Adrenal gland (tissue), 12 donors: ENCODE data around the gene RPRD1B. TPM values are rescaled to one million over a fixed set of nuclear protein-coding genes. Genes with fewer than 3 reads are reported as not detected.
A peak's percentile ranks its signal among the peaks of the same experiment; 100 is the strongest.

Experiments
- DNase-seq, 7 donors: peaks; one replicate each; pipeline ENCODE4 v3.0.0-alpha.2; 2019 to 2020
- H3K27ac ChIP-seq, 5 donors: fragments of 200-600 bp; sonication (generic) in 4 of 5; 1 replicate in 3 of 5; 2 replicates in 2 of 5; pipeline versions ENCODE4 v1.5.1 to v1.8.0; 2016 to 2020; ENCODE audit warnings: mild to moderate bottlenecking in 1 of 5
- H3K27me3 ChIP-seq: fragments of 200-600 bp; 2 replicates; pipeline ENCODE4 v1.8.0; 2021
- H3K36me3 ChIP-seq, 2 donors: fragments of 200-600 bp; replicated peaks in 1 of 2; 1 replicate in 1 of 2; 2 replicates in 1 of 2; pipeline versions ENCODE4 v1.5.1 to v1.8.0; 2018 to 2022
- H3K4me1 ChIP-seq, 2 donors: fragments of 200-600 bp; replicated peaks in 1 of 2; 1 replicate in 1 of 2; 2 replicates in 1 of 2; pipeline versions ENCODE4 v1.5.1 to v1.8.0; 2018 to 2021
- H3K4me3 ChIP-seq, 4 donors: fragments of 200-600 bp; sonication (generic) in 3 of 4; one replicate each; pipeline ENCODE4 v1.5.1; 2016 to 2018
- H3K9me3 ChIP-seq, 3 donors: fragments of 200-600 bp; sonication (generic) in 1 of 3; replicated peaks in 1 of 3; 1 replicate in 2 of 3; 2 replicates in 1 of 3; pipeline versions ENCODE4 v1.5.1 to v1.8.0; 2016 to 2021
- CTCF ChIP-seq, 6 experiments: fragments of 450-650 bp in 4 of 6; fragments of 200-600 bp in 2 of 6; sonication (generic) in 1 of 6; IDR thresholded peaks; 1 replicate in 5 of 6; 2 replicates in 1 of 6; pipeline versions ENCODE4 v1.5.1 to v1.8.0; 2016 to 2021; ENCODE audit warnings: antibody characterized with exemption in 6 of 6, mild to moderate bottlenecking in 2 of 6, moderate library complexity in 1 of 6
- POLR2A ChIP-seq, 2 donors: fragments of 450-650 bp; IDR thresholded peaks; one replicate each; pipeline ENCODE4 v1.6.1; 2017; ENCODE audit warnings: antibody characterized with exemption in 2 of 2, mild to moderate bottlenecking in 2 of 2, moderate library complexity in 1 of 2
- WGBS, 4 donors: extraction: QIAGEN DNeasy Blood & Tissue Kit in 2 of 4; methylation state at CpG; one replicate each; pipeline versions ENCODE4 v1.1.5 to v1.1.7; 2013 to 2017; 5-methylcytosine and 5-hydroxymethylcytosine counted together
- intact Hi-C, 2 donors: fragments of 100-400 bp; cut with DNase I; formaldehyde crosslinking; loops; one replicate each; pipeline versions ENCODE4 v1.14.1 to v1.15.0; 2022 to 2023
- polyA plus RNA-seq, 3 donors: library from polyadenylated mRNA; stranded (reverse); fragments of 200-250 nt in 2 of 3; fragments of 350-450 nt in 1 of 3; fragmentation: Illumina TruSeq in 1 of 3; extraction: RNeasy Lipid Tissue Mini Kit (QIAGEN cat#74804) in 1 of 3; gene quantifications; one replicate each; pipeline ENCODE4 v1.2.3, GENCODE V29; 2013 to 2014
- total RNA-seq, 9 donors: library from RNA; depleted of rRNA in 4 of 9; stranded (reverse); fragments of >200 nt in 4 of 9; fragments of 120-200 nt in 1 of 9; fragmentation: NEBNext Ultra II Directional in 1 of 9; extraction: Animal tissue kit (Norgen Biotek cat#: 25700) in 1 of 9; gene quantifications; one replicate each; pipeline versions ENCODE4 v1.1.0 to v1.2.4, GENCODE V29; 2013 to 2023
- donor health status: healthy with polysubstance abuse.
- donor health status: Bipolar disorder and iron deficiency.
- donor health status: DM: yes; HTN: yes; CAD: no.
- donor health status: DM: no; HTN: no; CAD: no.
- donor health status: DM: no; HTN: no; CAD: no.
- donor health status: DM: yes; HTN: yes; CAD: no.

The RPRD1B gene
- total and polyA plus RNA-seq, 12 donors: 5.9 to 36.4 (median 27.1) TPM

GRCh38 chr20:38032585-38033329 lies 789 bp upstream of the RPRD1B start:
- TF ChIP-seq POLR2A (IDR thresholded peaks at IDR 0.05) (no peak), CTCF (IDR thresholded peaks at IDR 0.05) (no peak)
- Histone ChIP-seq H3K4me3 (peak overlapping the region; percentile 19 to 98 (median 59)), H3K36me3 (no peaks in the 10 kb centered on the region), H3K4me1 (peaks cover 32 to 54% of the 10 kb centered on the region in 2 donors), H3K27ac (peak overlapping the region; percentile 84 to 98 (median 96)), H3K9me3 (no peaks in the 10 kb centered on the region), H3K27me3 (no peaks in the 10 kb centered on the region)
- intact Hi-C loops: loop anchor here in 1 of 2 donors (10.0 kb wide), 1 partner anchor 338 kb away; the partner anchor contains the start of gene CTNNBL1
- peak in 2 of 7 donors; percentile 62 to 63 for DNase-seq
- WGBS, 4 donors: 23 to 26% (median 25%) methylated on average over 25 to 28 of the region's 28 CpGs

GRCh38 chr20:38034108-38034649 lies 633 bp downstream of the RPRD1B start:
- Histone ChIP-seq H3K4me3 (peak overlapping the region; percentile 19 to 98 (median 59)), H3K27ac (peak overlapping the region; percentile 84 to 98 (median 96)), H3K4me1 (peaks cover 32 to 63% of the 10 kb centered on the region in 2 donors), H3K9me3 (no peaks in the 10 kb centered on the region), H3K27me3 (no peaks in the 10 kb centered on the region), H3K36me3 (no peaks in the 10 kb centered on the region)
- intact Hi-C loops: loop anchor here in 1 of 2 donors (10.0 kb wide), 1 partner anchor 339 kb away; the partner anchor contains the start of gene CTNNBL1
- no peak for DNase-seq
- WGBS, 4 donors: 8 to 16% (median 9%) methylated on average over 10 to 14 of the region's 14 CpGs
- TF ChIP-seq POLR2A (IDR thresholded peaks at IDR 0.05) (no peak), CTCF (IDR thresholded peaks at IDR 0.05) (no peak)

- no peak for TF ChIP-seq CTCF (IDR thresholded peaks at IDR 0.05)
- no peak for TF ChIP-seq POLR2A (IDR thresholded peaks at IDR 0.05)
- Histone ChIP-seq H3K4me1 (peaks cover 32 to 63% of the 10 kb centered on the region in 2 donors), H3K4me3 (peak overlapping the region in 2 of 4 donors; percentile 70 to 98), H3K36me3 (no peaks in the 10 kb centered on the region), H3K9me3 (no peaks in the 10 kb centered on the region), H3K27me3 (no peaks in the 10 kb centered on the region), H3K27ac (no peak overlapping the region)
- no peak for DNase-seq
- WGBS, 4 donors: 74 to 79% (median 76%) methylated on average over 6 of the region's 6 CpGs
- intact Hi-C loops: loop anchor here in 1 of 2 donors (10.0 kb wide), 1 partner anchor 340 kb away; the partner anchor contains the start of gene CTNNBL1
Measured at GRCh38 chr20:38034961-38035360, 1.4 kb downstream of the RPRD1B start.

- intact Hi-C loops: loop anchor here in 1 of 2 donors (10.0 kb wide), 1 partner anchor 342 kb away; the partner anchor contains the start of gene CTNNBL1
Measured at GRCh38 chr20:38036366-38036765, 2.8 kb downstream of the RPRD1B start.

More at GRCh38 chr20:38036366-38036765, 2.8 kb downstream of the RPRD1B start:
- Histone ChIP-seq H3K4me3 (no peak overlapping the region), H3K4me1 (peaks cover 32 to 63% of the 10 kb centered on the region in 2 donors), H3K36me3 (peaks cover 0 to 8% of the 10 kb centered on the region in 2 donors), H3K9me3 (no peaks in the 10 kb centered on the region), H3K27ac (no peak overlapping the region), H3K27me3 (no peaks in the 10 kb centered on the region)
- WGBS, 4 donors: 78 to 84% (median 80%) methylated on average over 5 of the region's 5 CpGs
- no peak for DNase-seq
- TF ChIP-seq CTCF (IDR thresholded peaks at IDR 0.05): no peak
- no peak for TF ChIP-seq POLR2A (IDR thresholded peaks at IDR 0.05)
